Esophagus squamous epithelium (tissue), 5 donors: ENCODE data around the gene RNU1-2. TPM values are rescaled to one million over a fixed set of nuclear protein-coding genes. Genes with fewer than 3 reads are reported as not detected.
"Not testable (repeated sequence)": the region's sequence is repeated elsewhere in the genome, so short reads cannot be mapped to it uniquely, and the experiment has no call there.

ENCODE experiments used
- DNase-seq: peaks from one replicate; lab custom pipeline; 2025; lab: John Stamatoyannopoulos, UW
- H3K27ac ChIP-seq, 4 donors: fragments of 200-600 bp; sonication (generic); one replicate each; pipeline ENCODE4 v1.5.1; 2016 to 2019; ENCODE audit warnings: mild to moderate bottlenecking in 1 of 4
- H3K27me3 ChIP-seq, 4 donors: fragments of 200-600 bp; sonication (generic); 1 replicate in 3 of 4; 2 replicates in 1 of 4; pipeline versions ENCODE4 v1.5.1 to v1.6.0; 2017 to 2021; ENCODE audit warnings: antibody characterized with exemption in 1 of 4
- H3K36me3 ChIP-seq, 3 donors: fragments of 200-600 bp; sonication (generic); one replicate each; pipeline ENCODE4 v1.5.1; 2016 to 2019
- H3K4me1 ChIP-seq, 3 donors: fragments of 200-600 bp; sonication (generic); one replicate each; pipeline ENCODE4 v1.5.1; 2017 to 2019
- H3K4me3 ChIP-seq, 4 donors: fragments of 200-600 bp; sonication (generic); 1 replicate in 3 of 4; 2 replicates in 1 of 4; pipeline ENCODE4 v1.5.1; 2016 to 2019; ENCODE audit warnings: mild to moderate bottlenecking in 2 of 4, moderate library complexity in 1 of 4
- H3K9me3 ChIP-seq, 3 donors: fragments of 200-600 bp; sonication (generic); one replicate each; pipeline ENCODE4 v1.5.1; 2016 to 2019
- CTCF ChIP-seq, 6 experiments: fragments of 450-650 bp in 4 of 6; fragments of 200-600 bp in 2 of 6; sonication (generic) in 2 of 6; IDR thresholded peaks; one replicate each; pipeline ENCODE4 v1.5.1; 2016 to 2019; ENCODE audit warnings: antibody characterized with exemption in 6 of 6, mild to moderate bottlenecking in 4 of 6, moderate library complexity in 4 of 6
- POLR2A ChIP-seq, 4 donors: fragments of 450-650 bp; IDR thresholded peaks; one replicate each; pipeline ENCODE4 v1.6.1; 2017; ENCODE audit warnings: antibody characterized with exemption in 4 of 4, mild to moderate bottlenecking in 4 of 4, moderate library complexity in 3 of 4
- WGBS, 2 donors: methylation state at CpG; one replicate each; pipeline ENCODE4 v1.1.5; 2018; 5-methylcytosine and 5-hydroxymethylcytosine counted together
- intact Hi-C: fragments of 100-400 bp; cut with DNase I; formaldehyde crosslinking; loops from one replicate; pipeline ENCODE4 v1.15.0; 2022
- total RNA-seq, 4 donors: library from RNA; depleted of rRNA; stranded (reverse); fragments of >200 nt; gene quantifications; one replicate each; pipeline ENCODE4 v1.1.0, GENCODE V29; 2016
- donor health status: DM: yes; HTN: yes; CAD: no.

The RNU1-2 gene
- total RNA-seq, 4 donors from 2014 or later = under 0.01 TPM

- DNase-seq = no peak
- intact Hi-C loops = no loop called here
- WGBS, 2 donors = 7 to 29% methylated on average over 18 to 60 of the region's 63 CpGs
- Histone ChIP-seq H3K27me3 (peaks cover 0 to 11% (median 0%) of the 10 kb centered on the region in 4 donors), H3K27ac (peak overlapping the region; percentile 85 to 92 (median 88)), H3K4me3 (peak overlapping the region; percentile 45 to 71 (median 65)), H3K4me1 (peaks cover 5 to 29% (median 7%) of the 10 kb centered on the region in 3 donors), H3K36me3 (no peaks in the 10 kb centered on the region), H3K9me3 (no peaks in the 10 kb centered on the region)
- peak in 2 of 4 donors; percentile 26 to 35 for TF ChIP-seq POLR2A (IDR thresholded peaks at IDR 0.05)
- TF ChIP-seq CTCF (IDR thresholded peaks at IDR 0.05) = peak in 4 of 6 experiments; percentile 4 to 26 (median 20)
Observed at GRCh38 chr1:16888860-16889816, 6.6 kb upstream of the RNU1-2 start.

GRCh38 chr1:16890539-16891021 is 5.2 kb upstream of the RNU1-2 start:
- intact Hi-C loops, H3K27ac ChIP-seq, H3K4me3 ChIP-seq, H3K27me3 ChIP-seq, H3K36me3 ChIP-seq, H3K9me3 ChIP-seq, DNase-seq: not testable (repeated sequence)
- peaks cover 5 to 33% (median 7%) of the 10 kb centered on the region in 3 donors for H3K4me1 ChIP-seq
- 78 to 79% methylated on average over 5 of the region's 5 CpGs for WGBS, 2 donors

DNA sequence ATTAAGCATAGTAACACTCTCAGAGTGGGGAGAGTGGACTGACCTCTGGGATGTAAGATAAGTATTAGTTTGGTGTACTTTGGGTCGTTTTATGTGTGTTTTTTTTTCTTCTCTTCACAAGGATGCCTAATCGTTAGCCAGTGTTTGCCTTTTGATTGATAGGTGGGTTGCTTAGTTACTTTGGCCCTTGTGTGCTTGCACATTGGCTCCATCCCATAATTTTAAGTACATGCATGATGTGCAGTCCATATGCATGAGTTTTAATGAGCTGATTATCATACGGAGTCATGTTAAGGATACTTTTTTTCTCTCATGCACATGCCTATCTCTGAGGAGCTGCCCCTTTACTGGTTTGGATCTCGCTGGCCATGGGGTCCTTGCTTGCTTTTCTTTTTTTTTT is 4.7 kb upstream of the RNU1-2 start:
- 59 to 68% methylated on average over 4 of the region's 4 CpGs for WGBS, 2 donors
- H3K36me3 ChIP-seq = not testable (repeated sequence)

DNA sequence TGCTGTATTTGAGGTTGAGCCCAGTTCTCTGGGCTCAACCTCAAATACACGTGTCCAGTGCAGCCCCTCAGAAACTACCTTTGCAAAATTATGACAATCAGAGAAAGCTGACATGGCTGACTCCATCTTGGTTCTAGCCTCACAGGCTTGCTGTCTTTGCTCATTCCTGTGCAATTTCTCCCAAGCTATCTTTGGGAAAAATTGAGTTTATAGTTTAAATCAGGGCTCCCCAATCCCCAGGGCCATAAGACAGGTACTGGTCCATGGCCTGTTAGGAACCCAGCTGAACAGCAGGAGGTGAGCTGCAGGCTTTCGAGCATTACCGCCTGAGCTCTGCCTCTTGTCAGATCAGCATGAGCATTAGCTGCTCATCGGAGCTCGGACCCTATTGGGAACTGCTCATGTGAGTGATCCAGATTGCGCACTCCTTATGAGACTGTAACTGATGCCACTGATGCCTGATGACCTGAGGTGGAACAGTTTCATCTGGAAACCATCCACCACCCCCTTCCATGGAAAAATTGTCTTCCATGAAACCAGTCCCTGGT is 2.7 kb upstream of the RNU1-2 start:
- H3K4me3 ChIP-seq, intact Hi-C loops, H3K27me3 ChIP-seq, H3K9me3 ChIP-seq, H3K36me3 ChIP-seq, DNase-seq: not testable (repeated sequence)
- Histone ChIP-seq H3K27ac (peak overlapping the region in 1 of 4 donors; percentile 60), H3K4me1 (peaks cover 5 to 43% (median 11%) of the 10 kb centered on the region in 3 donors)
- 65 to 74% methylated on average over 5 to 6 of the region's 6 CpGs for WGBS, 2 donors

More for the DNA sequence above, 4.7 kb upstream of the RNU1-2 start:
- peaks cover 5 to 33% (median 7%) of the 10 kb centered on the region in 3 donors for H3K4me1 ChIP-seq
- intact Hi-C loops, H3K27ac ChIP-seq, H3K9me3 ChIP-seq, DNase-seq, H3K27me3 ChIP-seq, H3K4me3 ChIP-seq: not testable (repeated sequence)

- H3K27me3 ChIP-seq, H3K4me3 ChIP-seq, intact Hi-C loops, DNase-seq, H3K27ac ChIP-seq, H3K36me3 ChIP-seq, H3K9me3 ChIP-seq: not testable (repeated sequence)
- WGBS, 2 donors = 74 to 89% methylated on average over 4 of the region's 4 CpGs
- peaks cover 5 to 39% (median 11%) of the 10 kb centered on the region in 3 donors for H3K4me1 ChIP-seq
Observed at GRCh38 chr1:16893796-16894195, 2.0 kb upstream of the RNU1-2 start.

DNA sequence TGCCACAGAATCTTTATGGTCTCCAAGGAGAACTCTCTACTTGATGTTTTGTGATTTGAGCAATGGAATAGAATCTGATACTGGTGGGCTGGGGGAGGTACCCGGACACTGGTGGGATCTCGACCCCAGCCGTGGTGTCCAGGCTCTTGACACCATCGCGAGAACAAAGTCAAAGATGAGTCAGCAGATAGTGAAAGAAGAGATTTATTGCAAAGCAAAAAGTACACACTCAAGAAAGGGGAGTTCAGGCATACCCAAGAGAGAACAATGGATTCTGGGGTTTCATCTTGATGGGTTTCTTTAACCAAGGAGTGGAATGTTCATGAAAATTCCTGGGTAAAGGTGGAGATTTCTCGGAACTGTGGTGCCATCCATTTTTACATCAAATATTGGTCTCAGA is 1.4 kb upstream of the RNU1-2 start:
- H3K36me3 ChIP-seq, DNase-seq, H3K4me3 ChIP-seq, H3K9me3 ChIP-seq, H3K27ac ChIP-seq, intact Hi-C loops, H3K27me3 ChIP-seq: not testable (repeated sequence)
- WGBS, 2 donors = 75 to 90% methylated on average over 6 of the region's 6 CpGs
- peaks cover 5 to 34% (median 11%) of the 10 kb centered on the region in 3 donors for H3K4me1 ChIP-seq

GRCh38 chr1:16895233-16895597 is 565 bp upstream of the RNU1-2 start:
- DNase-seq, H3K36me3 ChIP-seq, intact Hi-C loops, H3K9me3 ChIP-seq, H3K27me3 ChIP-seq: not testable (repeated sequence)
- H3K4me3 ChIP-seq = peak overlapping the region in 3 of 4 donors; percentile 31 to 60 (median 36)
- peak overlapping the region; percentile 86 to 95 (median 90) for H3K27ac ChIP-seq
- 2% methylated on average over 4 to 6 of the region's 6 CpGs for WGBS, 2 donors
- H3K4me1 ChIP-seq = peaks cover 0 to 26% (median 11%) of the 10 kb centered on the region in 3 donors

DNA sequence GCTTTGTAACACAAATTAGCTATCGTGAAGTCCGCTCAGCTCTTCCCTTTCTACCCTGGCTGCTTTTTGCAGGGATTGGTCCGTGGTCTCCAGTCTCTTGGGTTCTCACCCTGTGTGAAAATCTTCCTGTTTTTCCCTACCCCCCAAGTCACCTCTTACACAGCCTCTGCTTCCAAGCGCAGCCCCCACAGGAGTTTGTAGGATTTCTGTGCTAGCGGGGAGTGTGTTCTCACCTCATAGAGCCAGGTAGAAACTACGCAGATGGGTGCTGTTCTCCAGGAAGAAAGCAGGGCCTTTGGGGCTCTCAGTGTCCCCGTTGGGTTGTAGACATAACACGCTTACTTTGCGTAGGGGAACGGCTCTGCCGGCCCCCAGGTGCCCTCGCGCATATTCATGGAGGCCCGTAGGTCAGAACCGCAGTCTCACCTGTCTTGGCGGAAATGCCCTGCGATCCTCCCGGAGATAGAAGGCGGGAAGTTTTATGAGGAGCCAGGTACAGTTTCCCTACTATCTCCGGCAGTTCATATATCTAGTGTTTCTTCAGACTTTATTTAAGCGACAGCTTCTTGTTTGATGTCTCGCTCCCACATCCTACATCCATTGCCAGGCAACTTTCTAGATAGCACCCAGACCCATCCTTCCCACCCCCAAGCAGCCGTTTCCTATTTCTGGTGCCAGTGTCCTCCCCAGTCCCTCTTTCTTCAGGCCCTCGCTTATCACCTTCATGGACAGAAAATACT is 706 bp downstream of the RNU1-2 start:
- WGBS, 2 donors = 19 to 21% methylated on average over 21 to 22 of the region's 24 CpGs
- H3K4me3 ChIP-seq = peak overlapping the region in 3 of 4 donors; percentile 29 to 55 (median 36)
- H3K9me3 ChIP-seq, intact Hi-C loops, H3K27me3 ChIP-seq, H3K36me3 ChIP-seq, DNase-seq: not testable (repeated sequence)
- H3K27ac ChIP-seq = peak overlapping the region; percentile 69 to 91 (median 88)
- H3K4me1 ChIP-seq = peaks cover 0 to 26% (median 11%) of the 10 kb centered on the region in 3 donors

DNA sequence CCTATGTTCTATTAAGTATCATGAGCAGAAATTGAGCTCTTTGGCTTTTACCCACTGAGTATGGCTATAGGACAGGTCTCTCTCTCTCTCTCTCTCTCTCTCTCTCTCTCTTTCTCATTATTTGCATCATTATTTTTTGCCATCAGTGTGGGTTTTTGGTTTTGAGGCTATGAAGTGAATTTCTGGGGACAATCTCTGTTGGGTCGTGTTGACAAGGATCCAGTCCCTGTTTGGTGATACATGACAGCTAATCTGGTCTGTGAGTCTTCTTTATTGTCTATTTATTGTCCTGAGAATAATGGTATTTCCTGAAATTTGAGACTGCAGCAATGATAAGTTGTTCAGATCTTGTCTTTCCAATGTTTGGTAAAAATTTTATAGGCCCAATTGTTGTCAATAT is 1.9 kb downstream of the RNU1-2 start:
- H3K36me3 ChIP-seq, H3K9me3 ChIP-seq, H3K27me3 ChIP-seq, DNase-seq, intact Hi-C loops, H3K4me3 ChIP-seq, H3K27ac ChIP-seq: not testable (repeated sequence)
- 60 to 67% methylated on average over 1 of the region's 1 CpG for WGBS, 2 donors
- peaks cover 0 to 21% (median 7%) of the 10 kb centered on the region in 3 donors for H3K4me1 ChIP-seq

DNA sequence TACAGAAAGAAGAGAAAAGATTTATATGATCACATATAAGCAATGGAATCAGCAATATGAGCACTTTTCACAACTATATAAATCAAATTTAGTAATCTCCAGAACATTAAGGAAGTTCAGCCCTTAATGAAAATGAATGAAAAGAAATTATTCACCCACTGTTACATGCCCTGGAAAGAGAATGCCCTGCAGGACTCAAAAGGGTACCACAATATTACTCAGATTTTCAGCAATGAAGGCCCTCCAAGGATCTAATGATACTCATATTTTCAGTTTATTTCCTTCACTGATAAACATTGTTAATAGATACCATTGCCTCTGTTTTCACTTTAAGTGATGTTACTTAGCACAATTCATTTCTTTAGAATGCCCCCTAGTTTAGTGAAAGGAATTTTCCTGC is 2.5 kb downstream of the RNU1-2 start:
- H3K27me3 ChIP-seq, DNase-seq, H3K4me3 ChIP-seq, H3K27ac ChIP-seq, intact Hi-C loops, H3K9me3 ChIP-seq, H3K36me3 ChIP-seq: not testable (repeated sequence)
- H3K4me1 ChIP-seq = peaks cover 6 to 22% (median 10%) of the 10 kb centered on the region in 3 donors

GRCh38 chr1:16899020-16899419 is 3.2 kb downstream of the RNU1-2 start:
- 72 to 75% methylated on average over 2 of the region's 2 CpGs for WGBS, 2 donors
- H3K4me3 ChIP-seq, H3K9me3 ChIP-seq, H3K36me3 ChIP-seq, H3K27ac ChIP-seq, H3K27me3 ChIP-seq, DNase-seq, intact Hi-C loops: not testable (repeated sequence)
- H3K4me1 ChIP-seq = peaks cover 10 to 30% (median 13%) of the 10 kb centered on the region in 3 donors
